ENCODE measurements around the gene SH3BGRL3. TPM values are rescaled to one million over a fixed set of nuclear protein-coding genes. Genes with fewer than 3 reads are reported as not detected.

Gene SH3BGRL3
- total RNA-seq, 2 donors from 2014 or later, result 361 to 435 TPM

GRCh38 chr1:26281091-26281958 lies 1.4 kb downstream of the SH3BGRL3 start:
- Mint-ChIP-seq H3K4me3 (peak overlapping the region; percentile 97), H3K4me1 (peaks cover 74% of the 10 kb centered on the region), H3K27me3 (no peaks in the 10 kb centered on the region), H3K27ac (peak overlapping the region; percentile 97), H3K36me3 (ENCODE audit: low read depth) (peaks cover 17% of the 10 kb centered on the region)
- ATAC-seq (no peak), DNase-seq (no peak)
- H3K9me3 ChIP-seq (ENCODE audit: control insufficient read depth, low read length, poor library complexity, severe bottlenecking), result no peaks in the 10 kb centered on the region

GRCh38 chr1:26281971-26282370 lies 2.1 kb downstream of the SH3BGRL3 start:
- Mint-ChIP-seq H3K4me1 (peaks cover 71% of the 10 kb centered on the region), H3K4me3 (peak overlapping the region; percentile 97), H3K27me3 (no peaks in the 10 kb centered on the region), H3K36me3 (ENCODE audit: low read depth) (peaks cover 17% of the 10 kb centered on the region), H3K27ac (peak overlapping the region; percentile 97)
- H3K9me3 ChIP-seq (ENCODE audit: control insufficient read depth, low read length, poor library complexity, severe bottlenecking), result no peaks in the 10 kb centered on the region
- no peak for ATAC-seq
- no peak for DNase-seq

GRCh38 chr1:26282401-26282918 lies 2.6 kb downstream of the SH3BGRL3 start:
- no peaks in the 10 kb centered on the region for H3K9me3 ChIP-seq (ENCODE audit: control insufficient read depth, low read length, poor library complexity, severe bottlenecking)
- Mint-ChIP-seq H3K4me3 (peak overlapping the region; percentile 58), H3K4me1 (peaks cover 73% of the 10 kb centered on the region), H3K27me3 (no peaks in the 10 kb centered on the region), H3K36me3 (ENCODE audit: low read depth) (peaks cover 17% of the 10 kb centered on the region), H3K27ac (peak overlapping the region; percentile 99)
- ATAC-seq (no peak), DNase-seq (no peak)

GRCh38 chr1:26283279-26283853 lies 3.5 kb downstream of the SH3BGRL3 start:
- H3K9me3 ChIP-seq (ENCODE audit: control insufficient read depth, low read length, poor library complexity, severe bottlenecking), result no peaks in the 10 kb centered on the region
- Mint-ChIP-seq H3K27ac (peak overlapping the region; percentile 99), H3K4me1 (peaks cover 74% of the 10 kb centered on the region), H3K36me3 (ENCODE audit: low read depth) (peaks cover 17% of the 10 kb centered on the region), H3K4me3 (peak overlapping the region; percentile 84), H3K27me3 (no peaks in the 10 kb centered on the region)
- no peak for ATAC-seq
- no peak for DNase-seq

GRCh38 chr1:26283871-26284596 lies 4.1 kb downstream of the SH3BGRL3 start:
- ATAC-seq (no peak), DNase-seq (no peak)
- H3K9me3 ChIP-seq (ENCODE audit: control insufficient read depth, low read length, poor library complexity, severe bottlenecking), result no peaks in the 10 kb centered on the region
- Mint-ChIP-seq H3K27me3 (no peaks in the 10 kb centered on the region), H3K27ac (peak overlapping the region; percentile 99), H3K4me3 (peak overlapping the region; percentile 91), H3K4me1 (peaks cover 76% of the 10 kb centered on the region), H3K36me3 (ENCODE audit: low read depth) (peaks cover 17% of the 10 kb centered on the region)

- peak; percentile 78 for ATAC-seq
- peaks cover 80% of the 10 kb centered on the region for H3K4me1 Mint-ChIP-seq
- peak; percentile 78 to 89 (median 81) for DNase-seq
- H3K27ac Mint-ChIP-seq, result peak overlapping the region; percentile 99
- no peaks in the 10 kb centered on the region for H3K27me3 Mint-ChIP-seq
- H3K4me3 Mint-ChIP-seq, result peak overlapping the region; percentile 91
- H3K9me3 ChIP-seq (ENCODE audit: control insufficient read depth, low read length, poor library complexity, severe bottlenecking), result no peaks in the 10 kb centered on the region
- H3K36me3 Mint-ChIP-seq (ENCODE audit: low read depth), result peaks cover 17% of the 10 kb centered on the region
Observed at GRCh38 chr1:26284597-26285347, 4.9 kb downstream of the SH3BGRL3 start.

- no peaks in the 10 kb centered on the region for H3K27me3 Mint-ChIP-seq
- no peak for DNase-seq
- ATAC-seq, result no peak
- H3K9me3 ChIP-seq (ENCODE audit: control insufficient read depth, low read length, poor library complexity, severe bottlenecking), result no peaks in the 10 kb centered on the region
- peak overlapping the region; percentile 99 for H3K27ac Mint-ChIP-seq
- H3K36me3 Mint-ChIP-seq (ENCODE audit: low read depth), result peaks cover 14% of the 10 kb centered on the region
- peaks cover 86% of the 10 kb centered on the region for H3K4me1 Mint-ChIP-seq
- peak overlapping the region; percentile 91 for H3K4me3 Mint-ChIP-seq
Observed at GRCh38 chr1:26285366-26286063, 5.6 kb downstream of the SH3BGRL3 start.

GRCh38 chr1:26286064-26286416 lies 6.2 kb downstream of the SH3BGRL3 start:
- peaks cover 13% of the 10 kb centered on the region for H3K36me3 Mint-ChIP-seq (ENCODE audit: low read depth)
- ATAC-seq (no peak), DNase-seq (no peak)
- H3K27me3 Mint-ChIP-seq, result no peaks in the 10 kb centered on the region
- H3K27ac Mint-ChIP-seq, result peak overlapping the region; percentile 99
- H3K4me3 Mint-ChIP-seq, result no peak overlapping the region
- H3K9me3 ChIP-seq (ENCODE audit: control insufficient read depth, low read length, poor library complexity, severe bottlenecking), result no peaks in the 10 kb centered on the region
- peaks cover 85% of the 10 kb centered on the region for H3K4me1 Mint-ChIP-seq

GRCh38 chr1:26287033-26287711 lies 7.3 kb downstream of the SH3BGRL3 start:
- H3K4me3 Mint-ChIP-seq, result peak overlapping the region; percentile 92

GRCh38 chr1:26287811-26288210 lies 7.9 kb downstream of the SH3BGRL3 start:
- H3K9me3 ChIP-seq (ENCODE audit: control insufficient read depth, low read length, poor library complexity, severe bottlenecking), result no peaks in the 10 kb centered on the region
- no peak for DNase-seq
- H3K4me3 Mint-ChIP-seq, result peak overlapping the region; percentile 92
- H3K27ac Mint-ChIP-seq, result peak overlapping the region; percentile 99
- H3K27me3 Mint-ChIP-seq, result no peaks in the 10 kb centered on the region
- H3K36me3 Mint-ChIP-seq (ENCODE audit: low read depth), result peaks cover 11% of the 10 kb centered on the region
- no peak for ATAC-seq
- H3K4me1 Mint-ChIP-seq, result peaks cover 83% of the 10 kb centered on the region

More at GRCh38 chr1:26287033-26287711, 7.3 kb downstream of the SH3BGRL3 start:
- Mint-ChIP-seq H3K27me3 (no peaks in the 10 kb centered on the region), H3K27ac (peak overlapping the region; percentile 99), H3K4me1 (peaks cover 87% of the 10 kb centered on the region), H3K36me3 (ENCODE audit: low read depth) (peaks cover 11% of the 10 kb centered on the region)
- ATAC-seq (peak; percentile 62), DNase-seq (peak; percentile 49 to 65 (median 58))
- no peaks in the 10 kb centered on the region for H3K9me3 ChIP-seq (ENCODE audit: control insufficient read depth, low read length, poor library complexity, severe bottlenecking)

GRCh38 chr1:26288311-26288941 lies 8.5 kb downstream of the SH3BGRL3 start:
- H3K27ac Mint-ChIP-seq, result peak overlapping the region; percentile 99
- no peaks in the 10 kb centered on the region for H3K9me3 ChIP-seq (ENCODE audit: control insufficient read depth, low read length, poor library complexity, severe bottlenecking)
- H3K4me1 Mint-ChIP-seq, result peaks cover 79% of the 10 kb centered on the region
- peak overlapping the region; percentile 74 for H3K4me3 Mint-ChIP-seq
- ATAC-seq (no peak), DNase-seq (peak in 1 of 3 donors; percentile 48)
- no peaks in the 10 kb centered on the region for H3K27me3 Mint-ChIP-seq
- peaks cover 7% of the 10 kb centered on the region for H3K36me3 Mint-ChIP-seq (ENCODE audit: low read depth)

All from T-helper 17 cell (primary cell).